Measurements from ENCODE around the gene CD74.
A peak's percentile ranks its signal among the peaks of the same experiment; 100 is the strongest.

Gene CD74

DNA sequence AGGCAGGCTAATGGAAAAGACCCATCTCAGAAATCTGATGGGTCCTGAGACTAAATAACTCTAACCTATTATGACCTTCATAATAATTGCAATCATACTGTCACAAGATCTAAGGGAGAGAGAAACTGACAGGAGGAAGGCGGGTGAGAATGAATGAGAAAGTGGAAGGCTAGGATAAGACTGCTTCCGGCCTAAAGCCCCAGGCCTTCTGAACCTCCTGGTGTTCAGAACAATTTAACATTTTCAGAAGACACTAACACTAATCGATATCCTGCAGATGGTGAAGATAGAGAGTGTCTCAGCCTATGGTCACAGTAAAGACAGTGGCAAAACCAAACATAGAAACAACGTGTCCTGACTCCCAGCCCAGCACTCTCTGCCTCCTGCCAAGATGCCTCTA lies 35.6 kb upstream of the CD74 start:
- H3K9me3 ChIP-seq (ENCODE audit: insufficient read depth, low read depth, low read length), result no peaks in the 10 kb centered on the region
- no peak overlapping the region for H3K27ac ChIP-seq (ENCODE audit: low read depth, low read length)
- no peak overlapping the region for H4K91ac ChIP-seq (ENCODE audit: low read depth, low read length)
- WGBS (ENCODE audit: extremely low coverage, insufficient coverage, insufficient read length), result no CpG with 5 or more reads among the region's 4 CpGs
- H3K4me3 ChIP-seq (ENCODE audit: low read depth, low read length), result peak overlapping the region; percentile 60
- H3K79me2 ChIP-seq (ENCODE audit: control insufficient read depth, insufficient read depth, low read length, poor library complexity), result peaks cover 13% of the 10 kb centered on the region
- peaks cover 10% of the 10 kb centered on the region for H3K79me1 ChIP-seq (ENCODE audit: low read length)
- H3K36me3 ChIP-seq (ENCODE audit: control insufficient read depth in 1 of 2, insufficient read depth in 2 of 2, low read length in 2 of 2), result peaks cover 39 to 46% of the 10 kb centered on the region in 2 experiments
- H2AK5ac ChIP-seq (ENCODE audit: low read length), result no peak overlapping the region
- no peak overlapping the region for H3K18ac ChIP-seq (ENCODE audit: low read length)
- no peak overlapping the region for H4K12ac ChIP-seq (ENCODE audit: low read depth, low read length)
- H3K4me1 ChIP-seq (ENCODE audit: control insufficient read depth in 1 of 2, insufficient read depth in 2 of 2, low read length in 2 of 2), result peaks cover 0 to 3% of the 10 kb centered on the region in 2 experiments
- no peak overlapping the region for H2BK120ac ChIP-seq (ENCODE audit: insufficient read depth, low read length, poor library complexity)
- no peak overlapping the region for H3K14ac ChIP-seq (ENCODE audit: low read length)
- no peak overlapping the region for H3K23ac ChIP-seq (ENCODE audit: low read length)
- no peak overlapping the region for H4K8ac ChIP-seq (ENCODE audit: low read depth, low read length)
- peak overlapping the region; percentile 57 for H3K4me2 ChIP-seq (ENCODE audit: low read length)
- no peak overlapping the region for H2BK5ac ChIP-seq (ENCODE audit: low read depth, low read length, poor library complexity)
- peak overlapping the region; percentile 96 for H3K9ac ChIP-seq (ENCODE audit: low read length)
- H3K27me3 ChIP-seq (ENCODE audit: insufficient read depth, low read length), result no peaks in the 10 kb centered on the region
- no peak for DNase-seq
- H3K4ac ChIP-seq (ENCODE audit: low read depth, low read length), result peak overlapping the region; percentile 85
- H2AFZ ChIP-seq (ENCODE audit: insufficient read depth, low read length, poor library complexity), result no peak overlapping the region
- H2BK12ac ChIP-seq (ENCODE audit: low read length), result no peak overlapping the region

DNA sequence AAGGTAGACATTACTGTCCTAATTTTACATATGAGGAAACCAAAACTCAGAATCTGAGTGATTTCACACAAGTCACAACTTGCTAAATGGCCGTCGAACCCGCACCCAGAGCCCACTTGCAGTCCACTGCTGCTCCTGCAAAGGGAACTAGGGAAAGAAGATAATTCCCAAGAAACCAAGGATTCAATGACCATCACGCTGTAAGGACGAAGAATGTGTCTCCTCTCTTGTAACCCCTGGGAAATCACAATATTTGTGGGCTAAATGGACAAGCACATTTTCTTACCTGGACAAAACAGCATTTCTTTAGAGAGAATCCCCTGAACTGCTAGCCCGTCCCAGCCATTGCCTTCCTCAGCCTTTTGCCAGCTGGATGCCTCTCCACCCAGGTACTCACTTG lies 34.5 kb upstream of the CD74 start:
- H2BK12ac ChIP-seq (ENCODE audit: low read length), result no peak overlapping the region

GRCh38 chr5:150446583-150446982 lies 33.9 kb upstream of the CD74 start:
- no peak overlapping the region for H3K4me3 ChIP-seq (ENCODE audit: low read depth, low read length)
- H2AK5ac ChIP-seq (ENCODE audit: low read length), result no peak overlapping the region
- H4K12ac ChIP-seq (ENCODE audit: low read depth, low read length), result no peak overlapping the region
- peaks cover 10% of the 10 kb centered on the region for H3K79me1 ChIP-seq (ENCODE audit: low read length)
- no peak overlapping the region for H3K4me2 ChIP-seq (ENCODE audit: low read length)
- no peak overlapping the region for H2BK5ac ChIP-seq (ENCODE audit: low read depth, low read length, poor library complexity)
- H3K9ac ChIP-seq (ENCODE audit: low read length), result no peak overlapping the region
- H3K23ac ChIP-seq (ENCODE audit: low read length), result no peak overlapping the region
- no peak overlapping the region for H2BK120ac ChIP-seq (ENCODE audit: insufficient read depth, low read length, poor library complexity)
- no peak overlapping the region for H4K8ac ChIP-seq (ENCODE audit: low read depth, low read length)
- H3K36me3 ChIP-seq (ENCODE audit: control insufficient read depth in 1 of 2, insufficient read depth in 2 of 2, low read length in 2 of 2), result peaks cover 43 to 51% of the 10 kb centered on the region in 2 experiments
- H3K4ac ChIP-seq (ENCODE audit: low read depth, low read length), result no peak overlapping the region
- H2BK12ac ChIP-seq (ENCODE audit: low read length), result no peak overlapping the region
- no peak overlapping the region for H3K27ac ChIP-seq (ENCODE audit: low read depth, low read length)
- H2AFZ ChIP-seq (ENCODE audit: insufficient read depth, low read length, poor library complexity), result no peak overlapping the region
- no peaks in the 10 kb centered on the region for H3K27me3 ChIP-seq (ENCODE audit: insufficient read depth, low read length)
- H3K18ac ChIP-seq (ENCODE audit: low read length), result no peak overlapping the region
- H3K79me2 ChIP-seq (ENCODE audit: control insufficient read depth, insufficient read depth, low read length, poor library complexity), result peaks cover 13% of the 10 kb centered on the region
- no CpG with 5 or more reads among the region's 6 CpGs for WGBS (ENCODE audit: extremely low coverage, insufficient coverage, insufficient read length)
- H4K91ac ChIP-seq (ENCODE audit: low read depth, low read length), result no peak overlapping the region
- no peaks in the 10 kb centered on the region for H3K9me3 ChIP-seq (ENCODE audit: insufficient read depth, low read depth, low read length)
- H3K4me1 ChIP-seq (ENCODE audit: control insufficient read depth in 1 of 2, insufficient read depth in 2 of 2, low read length in 2 of 2), result peaks cover 0 to 3% of the 10 kb centered on the region in 2 experiments
- H3K14ac ChIP-seq (ENCODE audit: low read length), result no peak overlapping the region
- DNase-seq, result no peak

More for the DNA sequence above, 34.5 kb upstream of the CD74 start:
- Histone ChIP-seq H3K9me3 (ENCODE audit: insufficient read depth, low read depth, low read length) (no peaks in the 10 kb centered on the region), H3K4ac (ENCODE audit: low read depth, low read length) (peak overlapping the region; percentile 30), H3K4me2 (ENCODE audit: low read length) (no peak overlapping the region), H2BK120ac (ENCODE audit: insufficient read depth, low read length, poor library complexity) (no peak overlapping the region), H4K12ac (ENCODE audit: low read depth, low read length) (no peak overlapping the region), H4K91ac (ENCODE audit: low read depth, low read length) (no peak overlapping the region), H3K27me3 (ENCODE audit: insufficient read depth, low read length) (no peaks in the 10 kb centered on the region), H3K79me1 (ENCODE audit: low read length) (peaks cover 10% of the 10 kb centered on the region), H4K8ac (ENCODE audit: low read depth, low read length) (no peak overlapping the region), H3K23ac (ENCODE audit: low read length) (no peak overlapping the region), H2BK5ac (ENCODE audit: low read depth, low read length, poor library complexity) (no peak overlapping the region), H3K27ac (ENCODE audit: low read depth, low read length) (no peak overlapping the region), H3K4me3 (ENCODE audit: low read depth, low read length) (no peak overlapping the region), H3K9ac (ENCODE audit: low read length) (no peak overlapping the region), H3K14ac (ENCODE audit: low read length) (no peak overlapping the region), H2AK5ac (ENCODE audit: low read length) (no peak overlapping the region), H2AFZ (ENCODE audit: insufficient read depth, low read length, poor library complexity) (no peak overlapping the region), H3K36me3 (ENCODE audit: control insufficient read depth in 1 of 2, insufficient read depth in 2 of 2, low read length in 2 of 2) (peaks cover 41 to 49% of the 10 kb centered on the region in 2 experiments), H3K79me2 (ENCODE audit: control insufficient read depth, insufficient read depth, low read length, poor library complexity) (peaks cover 13% of the 10 kb centered on the region), H3K18ac (ENCODE audit: low read length) (no peak overlapping the region), H3K4me1 (ENCODE audit: control insufficient read depth in 1 of 2, insufficient read depth in 2 of 2, low read length in 2 of 2) (peaks cover 0 to 3% of the 10 kb centered on the region in 2 experiments)
- no CpG with 5 or more reads among the region's 6 CpGs for WGBS (ENCODE audit: extremely low coverage, insufficient coverage, insufficient read length)
- no peak for DNase-seq

GRCh38 chr5:150446088-150446487 lies 33.4 kb upstream of the CD74 start:
- H3K9me3 ChIP-seq (ENCODE audit: insufficient read depth, low read depth, low read length), result no peaks in the 10 kb centered on the region
- H3K79me2 ChIP-seq (ENCODE audit: control insufficient read depth, insufficient read depth, low read length, poor library complexity), result peaks cover 13% of the 10 kb centered on the region
- H3K27me3 ChIP-seq (ENCODE audit: insufficient read depth, low read length), result no peaks in the 10 kb centered on the region
- H3K36me3 ChIP-seq (ENCODE audit: control insufficient read depth in 1 of 2, insufficient read depth in 2 of 2, low read length in 2 of 2), result peaks cover 43 to 51% of the 10 kb centered on the region in 2 experiments
- peaks cover 0 to 3% of the 10 kb centered on the region in 2 experiments for H3K4me1 ChIP-seq (ENCODE audit: control insufficient read depth in 1 of 2, insufficient read depth in 2 of 2, low read length in 2 of 2)
- no peak overlapping the region for H2BK12ac ChIP-seq (ENCODE audit: low read length)
- H4K8ac ChIP-seq (ENCODE audit: low read depth, low read length), result no peak overlapping the region
- H3K18ac ChIP-seq (ENCODE audit: low read length), result no peak overlapping the region
- no peak overlapping the region for H3K4ac ChIP-seq (ENCODE audit: low read depth, low read length)
- H4K91ac ChIP-seq (ENCODE audit: low read depth, low read length), result no peak overlapping the region
- H3K9ac ChIP-seq (ENCODE audit: low read length), result no peak overlapping the region
- H2BK120ac ChIP-seq (ENCODE audit: insufficient read depth, low read length, poor library complexity), result no peak overlapping the region
- peaks cover 10% of the 10 kb centered on the region for H3K79me1 ChIP-seq (ENCODE audit: low read length)
- no peak overlapping the region for H4K12ac ChIP-seq (ENCODE audit: low read depth, low read length)
- H3K27ac ChIP-seq (ENCODE audit: low read depth, low read length), result no peak overlapping the region
- no peak for DNase-seq
- H2BK5ac ChIP-seq (ENCODE audit: low read depth, low read length, poor library complexity), result no peak overlapping the region
- H3K23ac ChIP-seq (ENCODE audit: low read length), result no peak overlapping the region
- WGBS (ENCODE audit: extremely low coverage, insufficient coverage, insufficient read length), result no CpG with 5 or more reads among the region's 2 CpGs
- H2AK5ac ChIP-seq (ENCODE audit: low read length), result no peak overlapping the region
- H3K4me2 ChIP-seq (ENCODE audit: low read length), result no peak overlapping the region
- H2AFZ ChIP-seq (ENCODE audit: insufficient read depth, low read length, poor library complexity), result no peak overlapping the region
- H3K14ac ChIP-seq (ENCODE audit: low read length), result no peak overlapping the region
- no peak overlapping the region for H3K4me3 ChIP-seq (ENCODE audit: low read depth, low read length)
